GM12801 (cell line): Measurements from ENCODE around the gene DAP3.

Experiments
- CTCF ChIP-seq: IDR thresholded peaks from one replicate; pipeline ENCODE4 v1.5.1; 2011; ENCODE audit warnings: control low read depth; ENCODE audit not compliant: insufficient read length; ENCODE audit errors: extremely low read depth

The DAP3 gene

GRCh38 chr1:155713075-155713474 is 24.2 kb downstream of the DAP3 start:
- TF ChIP-seq CTCF: no peak

- no peak for TF ChIP-seq CTCF
Observed at GRCh38 chr1:155715777-155716176, 26.9 kb downstream of the DAP3 start.

GRCh38 chr1:155717041-155717440 is 28.1 kb downstream of the DAP3 start:
- no peak for TF ChIP-seq CTCF

- TF ChIP-seq CTCF: no peak
Observed at GRCh38 chr1:155719703-155720102, 30.8 kb downstream of the DAP3 start.

- no peak for TF ChIP-seq CTCF
Observed at GRCh38 chr1:155725142-155725541, 36.3 kb downstream of the DAP3 start.

- TF ChIP-seq CTCF: no peak
Observed at GRCh38 chr1:155729031-155729898, 40.4 kb downstream of the DAP3 start.

- no peak for TF ChIP-seq CTCF
Observed at GRCh38 chr1:155740995-155741394, 52.1 kb downstream of the DAP3 start.
